ENCODE results near the gene EML4.

The EML4 gene

GRCh38 chr2:42289222-42289621 lies 120.1 kb downstream of the EML4 start:
- peaks cover 19% of the 10 kb centered on the region for H3K4me1 ChIP-seq (ENCODE audit: insufficient read depth, low read length)
- TF ChIP-seq EZH2 (IDR thresholded peaks at IDR 0.05; ENCODE audit: borderline replicate concordance, low read depth, low read length, severe bottlenecking) (no peak), CTCF (IDR thresholded peaks at IDR 0.05; ENCODE audit: borderline replicate concordance, extremely low read depth, low read length, poor library complexity, severe bottlenecking) (no peak)
- no peak overlapping the region for H3K27ac ChIP-seq (ENCODE audit: low read length)
- H3K4me3 ChIP-seq (ENCODE audit: low read depth in 1 of 2, low read length in 2 of 2): no peak overlapping the region
- H4K20me1 ChIP-seq (ENCODE audit: insufficient read depth, low read length): no peaks in the 10 kb centered on the region
- no peak overlapping the region for H3K4me2 ChIP-seq (ENCODE audit: insufficient read depth, low read length)
- H3K9ac ChIP-seq (ENCODE audit: low read depth, low read length): no peak overlapping the region
- H3K9me3 ChIP-seq (ENCODE audit: insufficient read depth, low read length, severe bottlenecking): no peaks in the 10 kb centered on the region
- peaks cover 21% of the 10 kb centered on the region for H3K36me3 ChIP-seq (ENCODE audit: insufficient read depth, low read length)
- ATAC-seq (ENCODE audit: insufficient read depth, low read depth): no peak
- no peak for DNase-seq
- H3K27me3 ChIP-seq (ENCODE audit: insufficient read depth, low read length, poor library complexity): no peaks in the 10 kb centered on the region
- H2AFZ ChIP-seq (ENCODE audit: low read depth, low read length): no peak overlapping the region
- H3K79me2 ChIP-seq (ENCODE audit: insufficient read depth, low read length): no peaks in the 10 kb centered on the region

GRCh38 chr2:42290005-42290404 lies 120.9 kb downstream of the EML4 start:
- no peak overlapping the region for H2AFZ ChIP-seq (ENCODE audit: low read depth, low read length)
- no peaks in the 10 kb centered on the region for H3K79me2 ChIP-seq (ENCODE audit: insufficient read depth, low read length)
- H3K4me1 ChIP-seq (ENCODE audit: insufficient read depth, low read length): peaks cover 19% of the 10 kb centered on the region
- no peak for TF ChIP-seq CTCF (IDR thresholded peaks at IDR 0.05; ENCODE audit: borderline replicate concordance, extremely low read depth, low read length, poor library complexity, severe bottlenecking)
- TF ChIP-seq EZH2 (IDR thresholded peaks at IDR 0.05; ENCODE audit: borderline replicate concordance, low read depth, low read length, severe bottlenecking): no peak
- H3K36me3 ChIP-seq (ENCODE audit: insufficient read depth, low read length): peaks cover 26% of the 10 kb centered on the region
- no peaks in the 10 kb centered on the region for H4K20me1 ChIP-seq (ENCODE audit: insufficient read depth, low read length)
- no peak overlapping the region for H3K4me2 ChIP-seq (ENCODE audit: insufficient read depth, low read length)
- H3K27ac ChIP-seq (ENCODE audit: low read length): no peak overlapping the region
- no peak for ATAC-seq (ENCODE audit: insufficient read depth, low read depth)
- no peak overlapping the region for H3K4me3 ChIP-seq (ENCODE audit: low read depth in 1 of 2, low read length in 2 of 2)
- no peak overlapping the region for H3K9ac ChIP-seq (ENCODE audit: low read depth, low read length)
- no peaks in the 10 kb centered on the region for H3K27me3 ChIP-seq (ENCODE audit: insufficient read depth, low read length, poor library complexity)
- no peaks in the 10 kb centered on the region for H3K9me3 ChIP-seq (ENCODE audit: insufficient read depth, low read length, severe bottlenecking)
- DNase-seq: no peak

- Histone ChIP-seq H2AFZ (ENCODE audit: low read depth, low read length) (no peak overlapping the region), H3K9ac (ENCODE audit: low read depth, low read length) (no peak overlapping the region), H3K4me2 (ENCODE audit: insufficient read depth, low read length) (no peak overlapping the region), H3K27me3 (ENCODE audit: insufficient read depth, low read length, poor library complexity) (no peaks in the 10 kb centered on the region), H3K4me1 (ENCODE audit: insufficient read depth, low read length) (peaks cover 27% of the 10 kb centered on the region), H3K9me3 (ENCODE audit: insufficient read depth, low read length, severe bottlenecking) (no peaks in the 10 kb centered on the region), H3K27ac (ENCODE audit: low read length) (no peak overlapping the region), H3K79me2 (ENCODE audit: insufficient read depth, low read length) (no peaks in the 10 kb centered on the region), H3K36me3 (ENCODE audit: insufficient read depth, low read length) (peaks cover 39% of the 10 kb centered on the region), H4K20me1 (ENCODE audit: insufficient read depth, low read length) (no peaks in the 10 kb centered on the region), H3K4me3 (ENCODE audit: low read depth in 1 of 2, low read length in 2 of 2) (no peak overlapping the region)
- no peak for ATAC-seq (ENCODE audit: insufficient read depth, low read depth)
- DNase-seq: no peak
- TF ChIP-seq EZH2 (IDR thresholded peaks at IDR 0.05; ENCODE audit: borderline replicate concordance, low read depth, low read length, severe bottlenecking) (no peak), CTCF (IDR thresholded peaks at IDR 0.05; ENCODE audit: borderline replicate concordance, extremely low read depth, low read length, poor library complexity, severe bottlenecking) (no peak)
These were observed 123.9 kb downstream of the EML4 start for GRCh38 chr2:42293019-42293418.

GRCh38 chr2:42296226-42296625 lies 127.1 kb downstream of the EML4 start:
- Histone ChIP-seq H3K4me3 (ENCODE audit: low read depth in 1 of 2, low read length in 2 of 2) (no peak overlapping the region), H3K36me3 (ENCODE audit: insufficient read depth, low read length) (peaks cover 52% of the 10 kb centered on the region), H3K4me2 (ENCODE audit: insufficient read depth, low read length) (no peak overlapping the region), H3K9ac (ENCODE audit: low read depth, low read length) (no peak overlapping the region), H3K9me3 (ENCODE audit: insufficient read depth, low read length, severe bottlenecking) (no peaks in the 10 kb centered on the region), H3K4me1 (ENCODE audit: insufficient read depth, low read length) (peaks cover 39% of the 10 kb centered on the region), H3K27ac (ENCODE audit: low read length) (peak overlapping the region; percentile 80), H3K27me3 (ENCODE audit: insufficient read depth, low read length, poor library complexity) (no peaks in the 10 kb centered on the region), H2AFZ (ENCODE audit: low read depth, low read length) (no peak overlapping the region), H3K79me2 (ENCODE audit: insufficient read depth, low read length) (no peaks in the 10 kb centered on the region), H4K20me1 (ENCODE audit: insufficient read depth, low read length) (no peaks in the 10 kb centered on the region)
- DNase-seq (no peak), ATAC-seq (ENCODE audit: insufficient read depth, low read depth) (no peak)
- TF ChIP-seq CTCF (IDR thresholded peaks at IDR 0.05; ENCODE audit: borderline replicate concordance, extremely low read depth, low read length, poor library complexity, severe bottlenecking) (no peak), EZH2 (IDR thresholded peaks at IDR 0.05; ENCODE audit: borderline replicate concordance, low read depth, low read length, severe bottlenecking) (no peak)
